ENCODE measurements around the gene FAM237A.

Gene FAM237A

GRCh38 chr2:206688453-206688852 lies 46.2 kb downstream of the FAM237A start:
- no peak for FAIRE-seq

GRCh38 chr2:206688990-206689389 lies 46.7 kb downstream of the FAM237A start:
- no peak for DNase-seq (ENCODE audit: insufficient read length, low spot score)
- FAIRE-seq = no peak

More at GRCh38 chr2:206688453-206688852, 46.2 kb downstream of the FAM237A start:
- DNase-seq (ENCODE audit: insufficient read length, low spot score) = no peak

- DNase-seq (ENCODE audit: insufficient read length, low spot score) (no peak), FAIRE-seq (no peak)
Observed at GRCh38 chr2:206692971-206693370, 50.7 kb downstream of the FAM237A start.

- FAIRE-seq (peak; percentile 85), DNase-seq (ENCODE audit: insufficient read length, low spot score) (peak; percentile 19)
Observed at GRCh38 chr2:206693399-206694137, 51.3 kb downstream of the FAM237A start.

- FAIRE-seq = no peak
Observed at GRCh38 chr2:206696910-206697309, 54.6 kb downstream of the FAM237A start.

GRCh38 chr2:206698811-206699210 lies 56.5 kb downstream of the FAM237A start:
- no peak for FAIRE-seq
- DNase-seq (ENCODE audit: insufficient read length, low spot score) = no peak

More at GRCh38 chr2:206696910-206697309, 54.6 kb downstream of the FAM237A start:
- no peak for DNase-seq (ENCODE audit: insufficient read length, low spot score)

All from GM19239 (cell line).